Measurements from ENCODE around the gene WDR4. TPM values are rescaled to one million over a fixed set of nuclear protein-coding genes. Genes with fewer than 3 reads are reported as not detected.
A peak's percentile ranks its signal among the peaks of the same experiment; 100 is the strongest.

WDR4 gene
- total RNA-seq, 1 donor from 2014 or later = 18.4 TPM

DNA sequence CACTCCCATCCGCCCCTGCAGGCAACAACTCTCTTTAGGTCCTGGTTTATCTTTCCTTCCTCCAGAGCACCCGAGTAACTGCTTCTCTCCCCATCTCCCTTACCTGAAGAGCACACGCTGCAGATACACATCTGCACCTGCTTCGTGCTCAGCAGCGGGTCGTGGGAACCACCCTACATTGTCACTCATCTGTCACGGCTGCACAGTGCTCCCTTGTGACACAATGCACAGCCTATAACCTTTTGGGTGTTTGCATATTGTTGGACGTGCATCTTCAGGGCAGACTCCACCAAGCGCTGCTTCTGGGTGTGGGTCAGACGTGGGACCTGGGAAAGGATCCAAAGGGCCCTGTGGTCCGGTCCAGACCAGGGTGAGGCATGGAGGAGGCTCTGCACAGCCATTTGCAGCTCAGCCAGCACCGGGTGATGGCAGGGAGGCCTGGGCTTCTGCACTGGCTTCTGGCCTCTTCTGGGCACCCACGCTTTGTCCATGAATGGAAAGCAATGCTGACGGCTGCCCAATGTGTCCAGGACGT lies 42.5 kb downstream of the WDR4 start:
- Histone ChIP-seq H3K27ac (no peak overlapping the region), H3K9me3 (no peaks in the 10 kb centered on the region), H3K27me3 (no peaks in the 10 kb centered on the region), H3K36me3 (peaks cover 16% of the 10 kb centered on the region), H3K4me3 (no peak overlapping the region), H3K4me1 (no peaks in the 10 kb centered on the region)
- ATAC-seq = no peak
- DNase-seq = peak; percentile 53
- intact Hi-C loops (cut with DNase I) = no loop called here
- TF ChIP-seq, protein P1, sequence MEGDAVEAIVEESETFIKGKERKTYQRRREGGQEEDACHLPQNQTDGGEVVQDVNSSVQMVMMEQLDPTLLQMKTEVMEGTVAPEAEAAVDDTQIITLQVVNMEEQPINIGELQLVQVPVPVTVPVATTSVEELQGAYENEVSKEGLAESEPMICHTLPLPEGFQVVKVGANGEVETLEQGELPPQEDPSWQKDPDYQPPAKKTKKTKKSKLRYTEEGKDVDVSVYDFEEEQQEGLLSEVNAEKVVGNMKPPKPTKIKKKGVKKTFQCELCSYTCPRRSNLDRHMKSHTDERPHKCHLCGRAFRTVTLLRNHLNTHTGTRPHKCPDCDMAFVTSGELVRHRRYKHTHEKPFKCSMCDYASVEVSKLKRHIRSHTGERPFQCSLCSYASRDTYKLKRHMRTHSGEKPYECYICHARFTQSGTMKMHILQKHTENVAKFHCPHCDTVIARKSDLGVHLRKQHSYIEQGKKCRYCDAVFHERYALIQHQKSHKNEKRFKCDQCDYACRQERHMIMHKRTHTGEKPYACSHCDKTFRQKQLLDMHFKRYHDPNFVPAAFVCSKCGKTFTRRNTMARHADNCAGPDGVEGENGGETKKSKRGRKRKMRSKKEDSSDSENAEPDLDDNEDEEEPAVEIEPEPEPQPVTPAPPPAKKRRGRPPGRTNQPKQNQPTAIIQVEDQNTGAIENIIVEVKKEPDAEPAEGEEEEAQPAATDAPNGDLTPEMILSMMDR (IDR thresholded peaks at IDR 0.05) = no peak

DNA sequence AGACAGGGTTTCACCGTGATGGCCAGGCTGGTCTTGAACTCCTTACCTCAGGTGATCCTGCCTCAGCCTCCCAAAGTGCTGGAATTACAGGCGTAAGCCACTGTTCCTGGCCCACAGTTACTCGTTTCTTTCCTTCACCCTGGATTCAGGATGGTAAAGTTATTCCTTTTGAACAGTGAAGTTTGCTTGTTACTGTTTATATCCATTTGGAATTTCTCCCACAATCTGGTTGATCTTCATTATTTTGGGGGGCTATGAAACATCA lies 43.0 kb downstream of the WDR4 start:
- Histone ChIP-seq H3K4me1 (no peaks in the 10 kb centered on the region), H3K27ac (no peak overlapping the region), H3K9me3 (no peaks in the 10 kb centered on the region), H3K27me3 (peaks cover 1% of the 10 kb centered on the region), H3K36me3 (peaks cover 12% of the 10 kb centered on the region), H3K4me3 (no peak overlapping the region)
- TF ChIP-seq, protein P1 (IDR thresholded peaks at IDR 0.05) = no peak
- intact Hi-C loops (cut with DNase I) = no loop called here
- DNase-seq = no peak
- ATAC-seq = no peak

DNA sequence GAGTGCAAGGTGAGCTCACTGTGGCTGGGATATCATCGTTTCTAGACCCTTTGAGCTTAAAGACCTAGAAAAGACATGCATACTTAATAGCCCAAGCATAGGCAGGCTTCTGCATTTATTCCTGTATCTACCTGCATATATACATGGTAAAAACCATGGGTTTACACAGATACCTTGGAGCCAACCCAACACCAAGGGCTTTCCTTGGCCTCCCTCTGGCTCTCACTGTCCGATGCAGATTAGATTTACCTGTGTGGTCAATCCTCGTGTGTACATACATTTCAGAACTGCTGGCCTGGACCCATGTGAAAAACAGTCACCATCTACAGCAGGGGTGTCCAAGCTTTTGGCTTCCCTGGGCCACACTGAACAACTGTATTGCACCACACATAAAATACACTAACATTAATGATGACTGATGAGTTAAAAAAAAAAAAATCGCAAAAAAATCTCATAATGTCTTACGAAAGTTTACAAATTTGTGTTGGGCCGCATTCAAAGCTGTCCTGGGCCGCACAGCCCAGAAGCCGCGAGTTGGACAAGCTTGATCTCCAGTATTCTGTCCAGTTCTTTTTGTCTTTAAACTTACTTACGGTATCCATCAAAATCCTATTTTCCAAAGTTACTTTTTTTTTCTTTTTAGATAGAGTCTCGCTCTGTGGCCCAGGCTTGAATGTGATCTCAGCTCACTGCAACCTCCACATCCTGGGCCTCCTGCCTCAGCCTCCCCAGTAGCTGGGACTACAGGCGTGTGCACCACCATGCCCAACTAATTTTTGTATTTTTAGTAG lies 43.5 kb downstream of the WDR4 start:
- TF ChIP-seq, protein P1 (IDR thresholded peaks at IDR 0.05) = no peak
- peaks cover 7% of the 10 kb centered on the region for H3K27me3 ChIP-seq
- ATAC-seq (no peak), DNase-seq (peak; percentile 16)
- intact Hi-C loops (cut with DNase I) = no loop called here
- no peak overlapping the region for H3K27ac ChIP-seq
- peaks cover 7% of the 10 kb centered on the region for H3K36me3 ChIP-seq
- H3K4me3 ChIP-seq = no peak overlapping the region
- no peaks in the 10 kb centered on the region for H3K4me1 ChIP-seq
- no peaks in the 10 kb centered on the region for H3K9me3 ChIP-seq

DNA sequence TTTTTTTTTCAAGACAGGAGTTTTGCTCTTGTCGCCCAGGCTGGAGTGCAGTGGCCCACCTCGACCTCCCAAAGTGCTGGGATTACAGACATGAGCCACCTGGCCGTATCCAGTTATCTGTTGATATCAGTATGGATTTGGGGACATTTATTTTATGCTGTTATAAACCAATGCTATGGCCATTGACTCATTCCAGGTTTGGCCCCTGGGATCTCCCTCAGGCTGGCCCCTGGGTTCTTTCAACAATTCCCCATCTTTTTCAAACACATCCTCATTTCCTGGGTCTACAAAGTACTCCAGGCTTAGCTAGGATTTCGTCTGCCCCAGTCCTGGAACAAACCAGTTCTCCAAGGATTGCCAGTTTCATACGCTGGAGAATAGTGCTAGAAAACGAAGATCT lies 44.1 kb downstream of the WDR4 start:
- H3K4me1 ChIP-seq = no peaks in the 10 kb centered on the region
- TF ChIP-seq, protein P1 (IDR thresholded peaks at IDR 0.05) = no peak
- H3K9me3 ChIP-seq = no peaks in the 10 kb centered on the region
- H3K27ac ChIP-seq = no peak overlapping the region
- peaks cover 12% of the 10 kb centered on the region for H3K27me3 ChIP-seq
- intact Hi-C loops (cut with DNase I) = no loop called here
- ATAC-seq = no peak
- H3K36me3 ChIP-seq = peaks cover under 1% of the 10 kb centered on the region
- no peak for DNase-seq
- no peak overlapping the region for H3K4me3 ChIP-seq

DNA sequence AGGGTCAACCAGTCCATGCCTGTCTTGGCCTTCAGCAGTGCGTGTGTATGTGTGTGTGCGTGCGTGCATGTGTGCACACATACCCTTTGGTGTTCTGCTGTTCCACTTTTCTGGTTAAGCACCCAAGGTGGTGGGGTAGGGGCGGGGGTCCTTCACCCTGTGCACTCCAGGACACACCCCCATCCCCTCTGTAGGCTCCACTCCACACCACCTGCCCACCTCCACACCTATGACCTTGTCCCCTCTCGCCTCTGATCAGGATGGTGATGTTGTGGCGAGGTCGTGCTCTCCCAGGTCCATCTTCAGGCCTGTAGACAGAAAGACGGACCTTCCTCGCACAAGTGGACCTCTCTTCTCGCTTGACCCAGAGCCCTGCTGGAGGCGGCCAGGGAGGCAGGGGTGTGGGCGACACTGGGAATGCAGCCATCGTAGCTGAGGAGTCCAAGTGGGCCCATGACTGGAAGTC lies 44.6 kb downstream of the WDR4 start:
- ATAC-seq (peak; percentile 2), DNase-seq (peak; percentile 47)
- Histone ChIP-seq H3K27me3 (peaks cover 15% of the 10 kb centered on the region), H3K4me3 (no peak overlapping the region), H3K9me3 (no peaks in the 10 kb centered on the region), H3K27ac (no peak overlapping the region), H3K36me3 (no peaks in the 10 kb centered on the region), H3K4me1 (no peaks in the 10 kb centered on the region)
- intact Hi-C loops (cut with DNase I) = no loop called here
- TF ChIP-seq, protein P1 (IDR thresholded peaks at IDR 0.05) = no peak
